ENCODE results near the gene GRIK1.

- TF ChIP-seq EZH2 (IDR thresholded peaks at IDR 0.05; ENCODE audit: insufficient read depth, poor library complexity, severe bottlenecking) (no peak), EZH2phosphoT487 (IDR thresholded peaks at IDR 0.05; ENCODE audit: insufficient read depth, low read depth) (no peak)
Measured at GRCh38 chr21:29973258-29973657, 33.5 kb upstream of the GRIK1 start.
